Osteocyte (in vitro differentiated cells): ENCODE data around the gene ITGB5. TPM values are rescaled to one million over a fixed set of nuclear protein-coding genes. Genes with fewer than 3 reads are reported as not detected.
A peak's percentile ranks its signal among the peaks of the same experiment; 100 is the strongest.

Source experiments
- DNase-seq: peaks from one replicate; pipeline ENCODE4 v3.0.0; 2021; ENCODE audit warnings: mixed read lengths; ENCODE audit not compliant: unreplicated experiment; ENCODE audit errors: extremely low spot score
- H3K27ac Mint-ChIP-seq: one replicate; pipeline ENCODE4 v1.8.0; 2021; ENCODE audit warnings: mild to moderate bottlenecking, mixed read lengths; ENCODE audit not compliant: unreplicated experiment
- H3K27me3 Mint-ChIP-seq: one replicate; pipeline ENCODE4 v1.8.0; 2021; ENCODE audit warnings: mixed read lengths; ENCODE audit not compliant: unreplicated experiment
- H3K36me3 Mint-ChIP-seq: one replicate; pipeline ENCODE4 v1.8.0; 2021; ENCODE audit warnings: mixed read lengths; ENCODE audit not compliant: unreplicated experiment
- H3K4me1 Mint-ChIP-seq: one replicate; pipeline ENCODE4 v1.8.0; 2021; ENCODE audit warnings: mixed read lengths; ENCODE audit not compliant: unreplicated experiment
- H3K4me3 Mint-ChIP-seq: one replicate; pipeline ENCODE4 v1.8.0; 2021; ENCODE audit warnings: mild to moderate bottlenecking, moderate library complexity, mixed read lengths; ENCODE audit not compliant: unreplicated experiment
- H3K9me3 Mint-ChIP-seq: one replicate; pipeline ENCODE4 v1.8.0; 2021; ENCODE audit warnings: mixed read lengths; ENCODE audit not compliant: unreplicated experiment
- total RNA-seq: library from RNA; stranded (reverse); gene quantifications from 2 replicates; pipeline ENCODE4 v1.2.1, GENCODE V29; 2021
- TF ChIP-seq, protein P1 (sequence below): fragments of 200-600 bp; sonication (generic); IDR thresholded peaks from 2 replicates; pipeline ENCODE4 v1.5.0; 2021; ENCODE audit warnings: antibody characterized with exemption, mild to moderate bottlenecking, moderate library complexity

The ITGB5 gene
- total RNA-seq, 1 donor from 2014 or later = 419 TPM

DNA sequence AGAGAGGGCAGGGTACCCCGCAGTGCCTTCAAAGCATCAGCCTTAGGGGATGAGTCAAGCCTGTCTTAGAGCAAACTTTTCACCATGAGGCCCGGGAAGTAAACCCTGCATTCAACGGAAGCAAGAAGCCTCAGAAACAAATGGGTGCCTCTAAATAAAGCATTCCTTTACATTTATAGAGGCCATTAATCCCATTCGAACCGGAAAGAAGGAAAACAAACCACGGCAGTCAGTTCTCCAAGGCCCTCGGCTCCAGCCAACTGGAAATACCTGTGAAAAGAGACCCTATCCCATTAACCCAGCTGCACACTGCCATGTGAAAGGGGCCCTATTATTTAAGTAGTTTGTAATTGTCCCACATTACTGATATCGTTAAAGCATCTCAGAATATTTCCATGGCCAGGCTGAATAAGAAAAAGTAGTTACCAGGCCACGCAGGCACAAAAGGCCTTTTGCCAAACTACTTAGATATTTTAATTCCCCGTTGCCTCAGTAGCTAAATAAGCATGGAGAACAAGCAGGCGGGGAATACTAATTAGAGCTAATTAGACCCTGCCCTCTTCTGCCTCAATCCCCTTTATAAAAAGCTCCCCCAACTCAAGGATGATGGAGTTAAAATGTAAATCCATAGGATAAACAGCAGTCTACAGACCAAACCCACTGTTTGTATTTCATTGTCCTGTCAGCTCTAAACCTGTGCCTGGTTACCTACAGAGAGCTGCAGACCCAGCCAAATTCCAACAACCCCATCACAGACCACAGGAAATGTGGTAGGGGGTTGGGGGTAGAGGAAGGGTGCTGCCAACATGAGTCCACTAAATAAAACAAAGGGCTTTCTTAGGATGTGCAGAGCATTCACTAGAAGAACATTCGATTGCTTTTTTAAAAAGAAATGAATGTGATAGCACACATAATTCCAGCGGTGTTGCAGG, 4.1 kb downstream of the ITGB5 start:
- Mint-ChIP-seq H3K4me3 (peak overlapping the region; percentile 51), H3K9me3 (no peaks in the 10 kb centered on the region), H3K27me3 (no peaks in the 10 kb centered on the region), H3K27ac (peak overlapping the region; percentile 66), H3K36me3 (peaks cover 9% of the 10 kb centered on the region), H3K4me1 (peaks cover 67% of the 10 kb centered on the region)
- no peak for DNase-seq
- TF ChIP-seq, protein P1, sequence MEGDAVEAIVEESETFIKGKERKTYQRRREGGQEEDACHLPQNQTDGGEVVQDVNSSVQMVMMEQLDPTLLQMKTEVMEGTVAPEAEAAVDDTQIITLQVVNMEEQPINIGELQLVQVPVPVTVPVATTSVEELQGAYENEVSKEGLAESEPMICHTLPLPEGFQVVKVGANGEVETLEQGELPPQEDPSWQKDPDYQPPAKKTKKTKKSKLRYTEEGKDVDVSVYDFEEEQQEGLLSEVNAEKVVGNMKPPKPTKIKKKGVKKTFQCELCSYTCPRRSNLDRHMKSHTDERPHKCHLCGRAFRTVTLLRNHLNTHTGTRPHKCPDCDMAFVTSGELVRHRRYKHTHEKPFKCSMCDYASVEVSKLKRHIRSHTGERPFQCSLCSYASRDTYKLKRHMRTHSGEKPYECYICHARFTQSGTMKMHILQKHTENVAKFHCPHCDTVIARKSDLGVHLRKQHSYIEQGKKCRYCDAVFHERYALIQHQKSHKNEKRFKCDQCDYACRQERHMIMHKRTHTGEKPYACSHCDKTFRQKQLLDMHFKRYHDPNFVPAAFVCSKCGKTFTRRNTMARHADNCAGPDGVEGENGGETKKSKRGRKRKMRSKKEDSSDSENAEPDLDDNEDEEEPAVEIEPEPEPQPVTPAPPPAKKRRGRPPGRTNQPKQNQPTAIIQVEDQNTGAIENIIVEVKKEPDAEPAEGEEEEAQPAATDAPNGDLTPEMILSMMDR = no peak

DNA sequence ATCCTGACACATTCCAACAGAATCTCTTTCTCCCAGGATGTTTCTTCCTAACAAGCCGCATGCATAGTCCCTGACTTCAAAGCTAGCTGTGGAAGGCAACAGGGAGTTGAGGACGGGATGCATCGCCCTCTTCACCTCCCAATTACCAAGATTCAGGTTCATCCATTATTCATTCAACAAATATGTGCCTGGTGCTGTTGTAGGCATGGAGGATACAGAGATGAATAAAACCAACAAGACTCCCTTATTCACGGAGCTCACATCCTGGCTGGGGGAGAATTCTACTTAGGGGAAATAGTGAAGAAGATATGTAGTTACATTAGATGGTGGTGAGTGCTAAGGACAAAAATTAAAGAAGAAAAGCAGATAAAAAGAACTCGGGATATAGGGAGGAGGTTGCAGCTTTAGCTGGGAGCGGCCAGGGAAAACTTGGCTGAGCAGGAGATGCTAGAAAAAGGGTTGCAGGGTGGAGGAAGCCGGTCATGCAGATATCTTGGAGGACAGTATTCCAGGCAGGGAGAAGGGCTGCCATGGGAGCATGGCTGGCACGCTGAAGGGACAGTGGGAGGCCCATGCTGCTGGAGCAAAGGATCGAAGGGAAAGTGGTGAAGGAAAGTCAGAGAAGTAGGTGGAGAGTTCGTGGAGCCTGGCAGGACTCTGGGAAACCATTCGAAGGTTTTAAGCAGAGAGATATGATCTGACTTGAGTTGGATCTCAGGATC, 5.0 kb downstream of the ITGB5 start:
- Mint-ChIP-seq H3K4me1 (peaks cover 70% of the 10 kb centered on the region), H3K9me3 (no peaks in the 10 kb centered on the region), H3K4me3 (peak overlapping the region; percentile 15), H3K27me3 (no peaks in the 10 kb centered on the region), H3K36me3 (peaks cover 9% of the 10 kb centered on the region), H3K27ac (peak overlapping the region; percentile 66)
- DNase-seq = no peak
- TF ChIP-seq, protein P1 = no peak

DNA sequence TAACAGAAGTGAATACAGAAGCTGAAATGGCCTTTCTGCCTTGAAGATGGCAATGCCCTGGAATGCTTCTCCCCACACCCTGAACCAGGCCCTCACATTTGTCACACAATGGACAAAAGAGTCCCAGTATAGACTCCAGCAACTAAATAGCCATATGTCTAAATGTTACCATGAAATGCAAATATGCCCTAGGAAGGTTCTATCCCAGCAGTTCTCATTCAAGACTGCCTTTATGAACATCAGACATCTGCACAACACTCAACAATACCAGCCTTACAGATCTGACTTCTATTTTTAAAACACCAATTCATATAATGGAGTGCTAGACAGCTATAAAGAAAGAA, 7.9 kb downstream of the ITGB5 start:
- peak overlapping the region; percentile 2 for H3K4me3 Mint-ChIP-seq
- no peaks in the 10 kb centered on the region for H3K27me3 Mint-ChIP-seq
- no peak for DNase-seq
- peaks cover 73% of the 10 kb centered on the region for H3K4me1 Mint-ChIP-seq
- peak overlapping the region; percentile 83 for H3K27ac Mint-ChIP-seq
- peaks cover 12% of the 10 kb centered on the region for H3K36me3 Mint-ChIP-seq
- H3K9me3 Mint-ChIP-seq = peaks cover 6% of the 10 kb centered on the region
- TF ChIP-seq, protein P1 = no peak

DNA sequence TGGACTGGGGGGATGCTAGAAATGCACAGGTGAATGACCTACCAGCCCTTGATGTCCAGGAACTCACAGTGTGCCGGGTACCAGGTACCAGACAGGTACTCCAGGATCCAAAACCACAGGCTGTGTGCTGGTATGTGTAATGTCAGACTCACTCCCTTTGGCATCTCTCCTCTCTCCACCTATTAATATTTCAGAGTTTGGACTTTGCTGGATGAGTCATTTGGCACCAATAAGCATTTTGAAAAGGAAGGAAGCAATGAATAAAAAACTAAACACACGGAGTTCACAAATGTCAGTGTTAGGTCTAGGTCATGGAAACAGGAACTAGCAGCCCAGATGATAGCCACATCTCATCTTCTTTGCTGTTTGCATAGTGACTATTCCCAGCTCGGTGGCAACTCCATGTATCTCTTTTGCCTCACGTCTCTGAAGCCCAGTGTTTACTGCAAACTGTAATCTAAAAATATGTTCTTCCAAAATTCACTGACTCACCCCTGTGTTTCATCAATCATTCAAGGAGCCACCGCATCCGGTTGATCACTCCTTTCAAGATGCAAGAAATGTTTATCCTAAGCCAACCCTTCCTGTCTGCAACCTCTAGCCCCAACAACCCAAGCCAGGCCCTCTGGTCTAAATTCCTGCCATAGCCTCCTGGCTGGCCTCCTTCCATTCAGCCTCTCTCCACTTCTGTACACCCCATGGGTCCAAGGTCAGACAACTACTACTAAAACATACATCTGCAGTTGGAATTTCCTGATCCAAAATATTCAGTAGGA, 8.4 kb downstream of the ITGB5 start:
- TF ChIP-seq, protein P1 = no peak
- H3K4me1 Mint-ChIP-seq = peaks cover 73% of the 10 kb centered on the region
- peak overlapping the region; percentile 83 for H3K27ac Mint-ChIP-seq
- H3K4me3 Mint-ChIP-seq = peak overlapping the region; percentile 2
- peaks cover 10% of the 10 kb centered on the region for H3K36me3 Mint-ChIP-seq
- H3K9me3 Mint-ChIP-seq = peaks cover 8% of the 10 kb centered on the region
- no peaks in the 10 kb centered on the region for H3K27me3 Mint-ChIP-seq
- no peak for DNase-seq
